GM12878 (cell line): Measurements from ENCODE around the gene ERVV-1. TPM values are rescaled to one million over a fixed set of nuclear protein-coding genes. Genes with fewer than 3 reads are reported as not detected.

Source experiments
- ATAC-seq: fragments of 200-7000 bp; cut with Tn5 transposase; 3 replicates; pipeline ENCODE4 v1.9.1; 2020; ENCODE audit warnings: mild to moderate bottlenecking, moderate library complexity
- BruUV-seq: library from RNA; stranded (reverse); fragments of 400-500 nt; replicated peaks from 2 replicates; lab custom pipeline; 2021; lab: Mats Ljungman, UMichigan
- CTCF ChIA-PET: fragments of 300-600 bp; sonication (Branson Sonifier 250); formaldehyde crosslinking; extraction: SDS; loops from one replicate; lab custom pipeline; 2021; ENCODE audit warnings: inconsistent platforms; lab: Yijun Ruan, JAX
- POLR2A ChIA-PET: fragments of 350-600 bp; formaldehyde crosslinking; extraction: SDS; loops from one replicate; lab custom pipeline; 2021; ENCODE audit warnings: inconsistent platforms; lab: Charles Lee
- RAD21 ChIA-PET: fragments of 300-600 bp; sonication (Branson Sonifier 250); formaldehyde crosslinking; loops from one replicate; lab custom pipeline; 2023; ENCODE audit warnings: antibody characterized with exemption; ENCODE audit not compliant: unreplicated experiment; lab: Charles Lee
- SMC1A ChIA-PET: fragments of 300-600 bp; sonication (Branson Sonifier 250); formaldehyde crosslinking; loops from one replicate; lab custom pipeline; 2023; ENCODE audit not compliant: unreplicated experiment, uncharacterized antibody; lab: Charles Lee
- DNase-seq: peaks from one replicate; pipeline ENCODE4 v3.0.0-alpha.2; 2011; ENCODE audit warnings: low read depth, low spot score
- FAIRE-seq: peaks from 3 replicates; lab custom pipeline; 2011; peaks lifted over from hg19 to GRCh38; lab: Jason Lieb, UNC
- H2AFZ ChIP-seq: 2 replicates; pipeline ENCODE4 v1.6.0; 2011; ENCODE audit warnings: low read depth, low read length, control low read depth; ENCODE audit not compliant: control insufficient read depth
- H3K27ac ChIP-seq: 2 replicates; pipeline ENCODE4 v1.5.1; 2011; ENCODE audit warnings: control low read depth; ENCODE audit not compliant: control insufficient read depth, insufficient read depth
- H3K27me3 ChIP-seq, 2 experiments: replicated peaks in 1 of 2; 2 replicates each; pipeline versions ENCODE4 v1.6.0 to v1.6.1; 2011; ENCODE audit warnings: low read length in 1 of 2; ENCODE audit not compliant: control insufficient read depth in 2 of 2, insufficient read depth in 2 of 2
- H3K36me3 ChIP-seq, 2 experiments: 2 replicates each; pipeline ENCODE4 v1.5.1; 2011; ENCODE audit warnings: low read length in 1 of 2; ENCODE audit not compliant: control insufficient read depth in 2 of 2, insufficient read depth in 2 of 2
- H3K4me1 ChIP-seq: 2 replicates; pipeline ENCODE4 v1.6.1; 2011; ENCODE audit warnings: mild to moderate bottlenecking, low read length, moderate library complexity, mixed read lengths; ENCODE audit not compliant: control insufficient read depth, insufficient read depth
- H3K4me2 ChIP-seq: 2 replicates; pipeline ENCODE4 v1.6.0; 2011; ENCODE audit warnings: control low read depth; ENCODE audit not compliant: control insufficient read depth, insufficient read depth
- H3K4me3 ChIP-seq: fragments of 200-600 bp; sonication (generic); 2 replicates; pipeline ENCODE4 v1.5.1; 2016
- H3K79me2 ChIP-seq: 2 replicates; pipeline ENCODE4 v1.6.0; 2011; ENCODE audit warnings: low read length; ENCODE audit not compliant: control insufficient read depth, insufficient read depth
- H3K9ac ChIP-seq: 2 replicates; pipeline ENCODE4 v1.8.0; 2011; ENCODE audit warnings: low read length, control low read depth, mixed read lengths; ENCODE audit not compliant: control insufficient read depth, insufficient read depth
- H3K9me3 ChIP-seq: replicated peaks from 3 replicates; pipeline ENCODE4 v1.5.1; 2011; ENCODE audit warnings: mild to moderate bottlenecking, low read length; ENCODE audit not compliant: control insufficient read depth, insufficient read depth
- H4K20me1 ChIP-seq: 2 replicates; pipeline ENCODE4 v1.6.0; 2011; ENCODE audit not compliant: control insufficient read depth, insufficient read depth
- CHD1 ChIP-seq: IDR thresholded peaks from 2 replicates; pipeline ENCODE4 v1.6.1; 2012; ENCODE audit warnings: low read depth, low read length, improper control_type of control experiment
- GATAD2B ChIP-seq: fragments of 450-650 bp; conservative IDR thresholded peaks from 2 replicates; pipeline ENCODE4 v1.6.1; 2017; ENCODE audit warnings: low read depth, mild to moderate bottlenecking, moderate library complexity
- HCFC1 ChIP-seq: fragments of 150-350 bp; IDR thresholded peaks from 2 replicates; pipeline ENCODE4 v1.6.1; 2014; ENCODE audit warnings: low read length
- IRF4 ChIP-seq: IDR thresholded peaks from 2 replicates; pipeline ENCODE4 v1.6.1; 2011; ENCODE audit warnings: low read depth, low read length
- KAT2A ChIP-seq: conservative IDR thresholded peaks from 2 replicates; pipeline ENCODE4 v1.6.1; 2011; ENCODE audit warnings: low read depth, low read length; ENCODE audit not compliant: control insufficient read depth
- SMAD1 ChIP-seq: fragments of 450-650 bp; IDR thresholded peaks from 2 replicates; pipeline ENCODE4 v1.6.1; 2018; ENCODE audit warnings: mild to moderate bottlenecking, low read depth; ENCODE audit not compliant: partially characterized antibody
- WGBS: methylation state at CpG from one replicate; pipeline ENCODE4 v1.1.6; 2016; ENCODE audit warnings: low lambda C conversion rate; ENCODE audit not compliant: insufficient replicate concordance, insufficient coverage; ENCODE audit errors: missing lambda C conversion rate; 5-methylcytosine and 5-hydroxymethylcytosine counted together
- in situ Hi-C: fragments of 300-500 bp; cut with MboI; formaldehyde crosslinking; loops from 9 replicates; pipeline ENCODE4 v1.14.3; 2018; ENCODE audit warnings: mixed read lengths
- intact Hi-C: fragments of 100-400 bp; cut with micrococcal nuclease; formaldehyde crosslinking; loops from one replicate; pipeline ENCODE4 v1.14.2; 2022; ENCODE audit not compliant: unreplicated experiment
- polyA plus RNA-seq, 11 experiments: library from polyadenylated mRNA; depleted of rRNA in 4 of 11; unstranded in 6 of 11; stranded (reverse) in 5 of 11; fragments of >200 nt; fragmentation: Nextera tagmentation in 4 of 11; fragmentation: Illumina TruSeq in 1 of 11; extraction: Ambion mirVana in 4 of 11; extraction: Trizol in 1 of 11; gene quantifications; 1 replicate in 1 of 11; 2 replicates in 10 of 11; pipeline versions ENCODE4 v1.2.1 to v1.2.3, GENCODE V29; 2011 to 2016; ENCODE audit warnings: inconsistent platforms in 2 of 11, missing spikeins in 2 of 11, low read depth in 1 of 11
- total RNA-seq, 4 experiments: library from RNA; depleted of rRNA in 3 of 4; stranded (reverse); fragments of >200 nt in 3 of 4; fragmentation: Illumina TruSeq in 1 of 4; extraction: Trizol in 1 of 4; gene quantifications; 2 replicates each; pipeline versions ENCODE4 v1.2.1 to v1.2.3, GENCODE V29; 2013 to 2021
- TF ChIP-seq, protein P1 (sequence below): fragments of 150-350 bp; IDR thresholded peaks from 2 replicates; pipeline ENCODE4 v1.6.1; 2016; ENCODE audit warnings: low read depth, low read length

Gene ERVV-1
- total and polyA plus RNA-seq, 10 of the 15 experiments (the other 5 are each of a cell fraction or from before 2014, with no cell fraction given), result 0.05 TPM; not detected in 9

DNA sequence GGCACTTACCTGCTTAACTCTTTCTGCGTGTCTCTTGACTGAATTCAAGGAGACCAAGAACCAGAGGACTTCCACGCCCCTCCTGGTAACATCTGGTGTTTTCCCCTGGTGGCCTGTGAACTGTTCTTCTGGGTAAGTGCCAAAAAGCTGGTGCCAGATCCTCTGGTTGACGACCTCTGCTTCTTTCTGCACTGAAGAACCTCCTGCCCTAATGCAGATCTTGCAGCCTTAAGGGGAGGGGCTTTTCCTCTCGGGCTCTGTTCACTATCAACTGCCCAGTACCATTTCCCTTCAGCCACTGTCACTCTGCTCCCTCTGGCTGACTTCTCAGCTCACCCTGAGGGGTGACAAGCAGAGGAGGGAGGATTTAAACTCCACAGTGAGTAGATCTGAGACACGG, 6.1 kb upstream of the ERVV-1 start:
- Histone ChIP-seq H2AFZ (no peak overlapping the region), H3K36me3 (no peaks in the 10 kb centered on the region), H3K9ac (no peak overlapping the region), H3K4me2 (no peak overlapping the region), H3K27ac (no peak overlapping the region), H4K20me1 (no peaks in the 10 kb centered on the region), H3K27me3 (no peaks in the 10 kb centered on the region), H3K79me2 (no peaks in the 10 kb centered on the region)
- DNase-seq (no peak), FAIRE-seq (no peak)
- ChIA-PET RAD21 (no interaction called here), SMC1A (interaction anchor here (1.6 kb wide), 1 partner anchor 14 kb away, joined by 3 read pairs; no protein-coding TSS in a partner anchor), CTCF (interaction anchor here (1.1 kb wide), 1 partner anchor 94 kb away, joined by 3 read pairs; no protein-coding TSS in a partner anchor)
- no TSS peak for BruUV-seq
- in situ Hi-C loops, result no loop called here
- intact Hi-C loops, result no loop called here
- WGBS, result 3% methylated on average over 5 of the region's 5 CpGs
- TF ChIP-seq GATAD2B (no peak), SMAD1 (no peak), IRF4 (no peak), CHD1 (no peak), HCFC1 (no peak), KAT2A (no peak)
- TF ChIP-seq, protein P1, sequence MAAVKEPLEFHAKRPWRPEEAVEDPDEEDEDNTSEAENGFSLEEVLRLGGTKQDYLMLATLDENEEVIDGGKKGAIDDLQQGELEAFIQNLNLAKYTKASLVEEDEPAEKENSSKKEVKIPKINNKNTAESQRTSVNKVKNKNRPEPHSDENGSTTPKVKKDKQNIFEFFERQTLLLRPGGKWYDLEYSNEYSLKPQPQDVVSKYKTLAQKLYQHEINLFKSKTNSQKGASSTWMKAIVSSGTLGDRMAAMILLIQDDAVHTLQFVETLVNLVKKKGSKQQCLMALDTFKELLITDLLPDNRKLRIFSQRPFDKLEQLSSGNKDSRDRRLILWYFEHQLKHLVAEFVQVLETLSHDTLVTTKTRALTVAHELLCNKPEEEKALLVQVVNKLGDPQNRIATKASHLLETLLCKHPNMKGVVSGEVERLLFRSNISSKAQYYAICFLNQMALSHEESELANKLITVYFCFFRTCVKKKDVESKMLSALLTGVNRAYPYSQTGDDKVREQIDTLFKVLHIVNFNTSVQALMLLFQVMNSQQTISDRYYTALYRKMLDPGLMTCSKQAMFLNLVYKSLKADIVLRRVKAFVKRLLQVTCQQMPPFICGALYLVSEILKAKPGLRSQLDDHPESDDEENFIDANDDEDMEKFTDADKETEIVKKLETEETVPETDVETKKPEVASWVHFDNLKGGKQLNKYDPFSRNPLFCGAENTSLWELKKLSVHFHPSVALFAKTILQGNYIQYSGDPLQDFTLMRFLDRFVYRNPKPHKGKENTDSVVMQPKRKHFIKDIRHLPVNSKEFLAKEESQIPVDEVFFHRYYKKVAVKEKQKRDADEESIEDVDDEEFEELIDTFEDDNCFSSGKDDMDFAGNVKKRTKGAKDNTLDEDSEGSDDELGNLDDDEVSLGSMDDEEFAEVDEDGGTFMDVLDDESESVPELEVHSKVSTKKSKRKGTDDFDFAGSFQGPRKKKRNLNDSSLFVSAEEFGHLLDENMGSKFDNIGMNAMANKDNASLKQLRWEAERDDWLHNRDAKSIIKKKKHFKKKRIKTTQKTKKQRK, result no peak
- TF ChIP-seq, all 136 proteins: peak for 0
- ATAC-seq, result no peak
- no peak overlapping the region for H3K4me3 ChIP-seq
- POLR2A ChIA-PET, result no interaction called here
- no peaks in the 10 kb centered on the region; the same call in 1 of the 3 replicates for H3K9me3 ChIP-seq
- H3K4me1 ChIP-seq, result no peaks in the 10 kb centered on the region
